GM12878 (cell line): ENCODE measurements around the gene PRX. TPM values are rescaled to one million over a fixed set of nuclear protein-coding genes. Genes with fewer than 3 reads are reported as not detected.
A peak's percentile ranks its signal among the peaks of the same experiment; 100 is the strongest.

Experiments used
- ATAC-seq: fragments of 200-7000 bp; cut with Tn5 transposase; 3 replicates; pipeline ENCODE4 v1.9.1; 2020; ENCODE audit warnings: mild to moderate bottlenecking, moderate library complexity
- BruUV-seq: library from RNA; stranded (reverse); fragments of 400-500 nt; replicated peaks from 2 replicates; lab custom pipeline; 2021; lab: Mats Ljungman, UMichigan
- CTCF ChIA-PET: fragments of 300-600 bp; sonication (Branson Sonifier 250); formaldehyde crosslinking; extraction: SDS; loops from one replicate; lab custom pipeline; 2021; ENCODE audit warnings: inconsistent platforms; lab: Yijun Ruan, JAX
- POLR2A ChIA-PET: fragments of 350-600 bp; formaldehyde crosslinking; extraction: SDS; loops from one replicate; lab custom pipeline; 2021; ENCODE audit warnings: inconsistent platforms; lab: Charles Lee
- RAD21 ChIA-PET: fragments of 300-600 bp; sonication (Branson Sonifier 250); formaldehyde crosslinking; loops from one replicate; lab custom pipeline; 2023; ENCODE audit warnings: antibody characterized with exemption; ENCODE audit not compliant: unreplicated experiment; lab: Charles Lee
- SMC1A ChIA-PET: fragments of 300-600 bp; sonication (Branson Sonifier 250); formaldehyde crosslinking; loops from one replicate; lab custom pipeline; 2023; ENCODE audit not compliant: unreplicated experiment, uncharacterized antibody; lab: Charles Lee
- DNase-seq: peaks from one replicate; pipeline ENCODE4 v3.0.0-alpha.2; 2011; ENCODE audit warnings: low read depth, low spot score
- FAIRE-seq: peaks from 3 replicates; lab custom pipeline; 2011; peaks lifted over from hg19 to GRCh38; lab: Jason Lieb, UNC
- H2AFZ ChIP-seq: 2 replicates; pipeline ENCODE4 v1.6.0; 2011; ENCODE audit warnings: low read depth, low read length, control low read depth; ENCODE audit not compliant: control insufficient read depth
- H3K27ac ChIP-seq: 2 replicates; pipeline ENCODE4 v1.5.1; 2011; ENCODE audit warnings: control low read depth; ENCODE audit not compliant: control insufficient read depth, insufficient read depth
- H3K27me3 ChIP-seq, 2 experiments: replicated peaks in 1 of 2; 2 replicates each; pipeline versions ENCODE4 v1.6.0 to v1.6.1; 2011; ENCODE audit warnings: low read length in 1 of 2; ENCODE audit not compliant: control insufficient read depth in 2 of 2, insufficient read depth in 2 of 2
- H3K36me3 ChIP-seq, 2 experiments: 2 replicates each; pipeline ENCODE4 v1.5.1; 2011; ENCODE audit warnings: low read length in 1 of 2; ENCODE audit not compliant: control insufficient read depth in 2 of 2, insufficient read depth in 2 of 2
- H3K4me1 ChIP-seq: 2 replicates; pipeline ENCODE4 v1.6.1; 2011; ENCODE audit warnings: mild to moderate bottlenecking, low read length, moderate library complexity, mixed read lengths; ENCODE audit not compliant: control insufficient read depth, insufficient read depth
- H3K4me2 ChIP-seq: 2 replicates; pipeline ENCODE4 v1.6.0; 2011; ENCODE audit warnings: control low read depth; ENCODE audit not compliant: control insufficient read depth, insufficient read depth
- H3K4me3 ChIP-seq: fragments of 200-600 bp; sonication (generic); 2 replicates; pipeline ENCODE4 v1.5.1; 2016
- H3K79me2 ChIP-seq: 2 replicates; pipeline ENCODE4 v1.6.0; 2011; ENCODE audit warnings: low read length; ENCODE audit not compliant: control insufficient read depth, insufficient read depth
- H3K9ac ChIP-seq: 2 replicates; pipeline ENCODE4 v1.8.0; 2011; ENCODE audit warnings: low read length, control low read depth, mixed read lengths; ENCODE audit not compliant: control insufficient read depth, insufficient read depth
- H3K9me3 ChIP-seq: replicated peaks from 3 replicates; pipeline ENCODE4 v1.5.1; 2011; ENCODE audit warnings: mild to moderate bottlenecking, low read length; ENCODE audit not compliant: control insufficient read depth, insufficient read depth
- H4K20me1 ChIP-seq: 2 replicates; pipeline ENCODE4 v1.6.0; 2011; ENCODE audit not compliant: control insufficient read depth, insufficient read depth
- MEF2B ChIP-seq: fragments of 450-650 bp; IDR thresholded peaks from 2 replicates; pipeline ENCODE4 v1.6.1; 2018; ENCODE audit warnings: mild to moderate bottlenecking, moderate library complexity; ENCODE audit not compliant: partially characterized antibody, poor library complexity, severe bottlenecking
- WGBS: methylation state at CpG from one replicate; pipeline ENCODE4 v1.1.6; 2016; ENCODE audit warnings: low lambda C conversion rate; ENCODE audit not compliant: insufficient replicate concordance, insufficient coverage; ENCODE audit errors: missing lambda C conversion rate; 5-methylcytosine and 5-hydroxymethylcytosine counted together
- in situ Hi-C: fragments of 300-500 bp; cut with MboI; formaldehyde crosslinking; loops from 9 replicates; pipeline ENCODE4 v1.14.3; 2018; ENCODE audit warnings: mixed read lengths
- intact Hi-C: fragments of 100-400 bp; cut with micrococcal nuclease; formaldehyde crosslinking; loops from one replicate; pipeline ENCODE4 v1.14.2; 2022; ENCODE audit not compliant: unreplicated experiment
- polyA plus RNA-seq, 11 experiments: library from polyadenylated mRNA; depleted of rRNA in 4 of 11; unstranded in 6 of 11; stranded (reverse) in 5 of 11; fragments of >200 nt; fragmentation: Nextera tagmentation in 4 of 11; fragmentation: Illumina TruSeq in 1 of 11; extraction: Ambion mirVana in 4 of 11; extraction: Trizol in 1 of 11; gene quantifications; 1 replicate in 1 of 11; 2 replicates in 10 of 11; pipeline versions ENCODE4 v1.2.1 to v1.2.3, GENCODE V29; 2011 to 2016; ENCODE audit warnings: inconsistent platforms in 2 of 11, missing spikeins in 2 of 11, low read depth in 1 of 11
- total RNA-seq, 4 experiments: library from RNA; depleted of rRNA in 3 of 4; stranded (reverse); fragments of >200 nt in 3 of 4; fragmentation: Illumina TruSeq in 1 of 4; extraction: Trizol in 1 of 4; gene quantifications; 2 replicates each; pipeline versions ENCODE4 v1.2.1 to v1.2.3, GENCODE V29; 2013 to 2021
- TF ChIP-seq, protein P1 (sequence below): fragments of 450-650 bp; IDR thresholded peaks from 2 replicates; pipeline ENCODE4 v1.6.1; 2016; ENCODE audit warnings: mild to moderate bottlenecking

Gene PRX
- total and polyA plus RNA-seq, 10 of the 15 experiments (the other 5 are each of a cell fraction or from before 2014, with no cell fraction given): 0.02 to 1.4 (median 0.54) TPM; not detected in 1

DNA sequence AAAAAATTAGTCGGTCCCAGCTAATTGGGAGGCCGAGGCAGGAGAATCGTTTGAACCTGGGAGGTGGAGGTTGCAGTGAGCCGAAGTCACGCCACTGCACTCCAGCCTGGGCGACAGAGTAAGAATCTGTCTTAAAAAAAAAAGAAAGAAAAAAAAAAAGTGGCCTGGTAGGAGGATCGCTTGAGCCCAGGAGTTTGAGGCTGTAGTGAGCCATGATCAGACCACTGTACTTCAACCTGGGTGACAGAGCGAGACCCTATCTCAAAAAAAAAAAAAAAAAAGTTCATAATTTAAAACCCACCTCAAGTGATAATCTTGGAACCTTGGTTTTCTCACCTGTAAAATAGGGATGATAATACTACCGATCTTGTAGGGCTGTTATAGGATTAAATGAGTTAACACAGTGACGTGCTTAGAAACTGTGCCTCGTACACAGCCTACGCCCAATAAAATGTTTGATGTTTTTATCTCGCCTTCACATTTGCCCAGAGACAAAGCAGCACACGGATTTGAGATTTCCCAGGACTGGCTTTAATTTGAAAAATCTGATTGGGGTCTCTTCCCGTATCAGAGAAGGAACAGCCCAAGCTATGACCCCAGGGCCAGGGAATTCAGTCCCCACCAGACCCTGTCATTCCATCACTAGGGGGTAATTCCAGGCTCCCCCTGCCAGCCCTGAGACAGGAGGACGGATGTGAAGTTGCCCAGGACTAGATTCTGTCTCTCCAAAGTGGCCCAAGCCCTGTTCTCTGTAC lies 9.0 kb upstream of the PRX start:
- ChIA-PET CTCF (interaction anchor here (0.6 to 7.1 kb wide), 6 partner anchors 11 to 108 kb away, joined by 3 to 67 read pairs (median 24); partner anchors contain the start of genes BLVRB and SERTAD3), RAD21 (interaction anchor here (1.3 to 2.7 kb wide), 7 partner anchors 11 to 74 kb away, joined by 3 to 35 read pairs (median 12); partner anchors contain the start of genes BLVRB, PLD3 and SERTAD3), SMC1A (interaction anchor here (1.1 to 2.3 kb wide), 6 partner anchors 10 to 117 kb away, joined by 3 to 35 read pairs (median 9); partner anchors contain the start of gene SERTAD3), POLR2A (interaction anchor here (0.7 to 5.5 kb wide), 6 partner anchors 10 to 74 kb away, joined by 3 to 55 read pairs (median 6); partner anchors contain the start of genes C19orf47, PLD3 and SERTAD3)
- peaks cover 5% of the 10 kb centered on the region for H3K4me1 ChIP-seq
- DNase-seq (no peak), FAIRE-seq (no peak), ATAC-seq (no peak)
- no peak overlapping the region; the same call in 1 of the 2 replicates for H3K4me2 ChIP-seq
- WGBS: 95% methylated on average over 16 of the region's 16 CpGs
- no peaks in the 10 kb centered on the region for H3K9me3 ChIP-seq
- H3K27me3 ChIP-seq: no peaks in the 10 kb centered on the region
- BruUV-seq: no TSS peak
- H3K27ac ChIP-seq: no peak overlapping the region
- in situ Hi-C loops: no loop called here
- H3K9ac ChIP-seq: 0 out of 2 replicates have a peak overlapping the region, but pooled peaks have one; percentile 77
- H3K79me2 ChIP-seq: peaks cover 27% of the 10 kb centered on the region
- H3K4me3 ChIP-seq: no peak overlapping the region
- TF ChIP-seq, protein P1, sequence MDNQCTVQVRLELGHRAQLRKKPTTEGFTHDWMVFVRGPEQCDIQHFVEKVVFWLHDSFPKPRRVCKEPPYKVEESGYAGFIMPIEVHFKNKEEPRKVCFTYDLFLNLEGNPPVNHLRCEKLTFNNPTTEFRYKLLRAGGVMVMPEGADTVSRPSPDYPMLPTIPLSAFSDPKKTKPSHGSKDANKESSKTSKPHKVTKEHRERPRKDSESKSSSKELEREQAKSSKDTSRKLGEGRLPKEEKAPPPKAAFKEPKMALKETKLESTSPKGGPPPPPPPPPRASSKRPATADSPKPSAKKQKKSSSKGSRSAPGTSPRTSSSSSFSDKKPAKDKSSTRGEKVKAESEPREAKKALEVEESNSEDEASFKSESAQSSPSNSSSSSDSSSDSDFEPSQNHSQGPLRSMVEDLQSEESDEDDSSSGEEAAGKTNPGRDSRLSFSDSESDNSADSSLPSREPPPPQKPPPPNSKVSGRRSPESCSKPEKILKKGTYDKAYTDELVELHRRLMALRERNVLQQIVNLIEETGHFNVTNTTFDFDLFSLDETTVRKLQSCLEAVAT: 0 out of 2 replicates have a peak, but pooled peaks have one; percentile 40
- no peak for TF ChIP-seq MEF2B
- no peaks in the 10 kb centered on the region for H4K20me1 ChIP-seq
- peaks cover 0 to 6% of the 10 kb centered on the region in 2 experiments; a peak in 2 of 4 replicates for H3K36me3 ChIP-seq
- intact Hi-C loops: loop anchor here (1.0 kb wide), 1 partner anchor 22 kb away; the partner anchor contains the start of gene SERTAD3
- no peak overlapping the region for H2AFZ ChIP-seq
